ENCODE measurements around the gene GPC6. TPM values are rescaled to one million over a fixed set of nuclear protein-coding genes. Genes with fewer than 3 reads are reported as not detected.
"Not testable (repeated sequence)": the region's sequence is repeated elsewhere in the genome, so short reads cannot be mapped to it uniquely, and the experiment has no call there.

Gene GPC6
- polyA plus RNA-seq, 1 donor: 26.7 TPM

GRCh38 chr13:93206778-93207392 is 19.7 kb upstream of the GPC6 start:
- not testable (repeated sequence) for H3K4me3 ChIP-seq (ENCODE audit: low read length); H3K27me3 ChIP-seq (ENCODE audit: control insufficient read depth, insufficient read depth, low read length); H3K9me3 ChIP-seq (ENCODE audit: control insufficient read depth, low read depth, low read length); DNase-seq; H3K27ac ChIP-seq (ENCODE audit: low read length); H3K36me3 ChIP-seq (ENCODE audit: control insufficient read depth, insufficient read depth, low read length); H3K4me1 ChIP-seq (ENCODE audit: control insufficient read depth, insufficient read depth, low read length)
- WGBS (ENCODE audit: insufficient coverage, low lambda C conversion rate): 60% methylated on average over 2 of the region's 24 CpGs

- Histone ChIP-seq H3K4me1 (ENCODE audit: control insufficient read depth, insufficient read depth, low read length) (no peaks in the 10 kb centered on the region), H3K27ac (ENCODE audit: low read length) (no peak overlapping the region), H3K36me3 (ENCODE audit: control insufficient read depth, insufficient read depth, low read length) (no peaks in the 10 kb centered on the region), H3K9me3 (ENCODE audit: control insufficient read depth, low read depth, low read length) (no peaks in the 10 kb centered on the region), H3K4me3 (ENCODE audit: low read length) (no peak overlapping the region), H3K27me3 (ENCODE audit: control insufficient read depth, insufficient read depth, low read length) (no peaks in the 10 kb centered on the region)
- WGBS (ENCODE audit: insufficient coverage, low lambda C conversion rate): no CpG with 5 or more reads among the region's 1 CpG
- no peak for DNase-seq
Measured at GRCh38 chr13:93216122-93216521, 10.5 kb upstream of the GPC6 start.

GRCh38 chr13:93217721-93218261 is 8.8 kb upstream of the GPC6 start:
- no peaks in the 10 kb centered on the region for H3K27me3 ChIP-seq (ENCODE audit: control insufficient read depth, insufficient read depth, low read length)
- H3K4me1 ChIP-seq (ENCODE audit: control insufficient read depth, insufficient read depth, low read length): no peaks in the 10 kb centered on the region
- no peak for DNase-seq
- no peaks in the 10 kb centered on the region for H3K9me3 ChIP-seq (ENCODE audit: control insufficient read depth, low read depth, low read length)
- no peaks in the 10 kb centered on the region for H3K36me3 ChIP-seq (ENCODE audit: control insufficient read depth, insufficient read depth, low read length)
- H3K27ac ChIP-seq (ENCODE audit: low read length): no peak overlapping the region
- no peak overlapping the region for H3K4me3 ChIP-seq (ENCODE audit: low read length)
- 75% methylated on average over 4 of the region's 6 CpGs for WGBS (ENCODE audit: insufficient coverage, low lambda C conversion rate)

GRCh38 chr13:93218583-93218982 is 8.0 kb upstream of the GPC6 start:
- no peak overlapping the region for H3K4me3 ChIP-seq (ENCODE audit: low read length)
- H3K4me1 ChIP-seq (ENCODE audit: control insufficient read depth, insufficient read depth, low read length): no peaks in the 10 kb centered on the region
- H3K27me3 ChIP-seq (ENCODE audit: control insufficient read depth, insufficient read depth, low read length): no peaks in the 10 kb centered on the region
- H3K36me3 ChIP-seq (ENCODE audit: control insufficient read depth, insufficient read depth, low read length): no peaks in the 10 kb centered on the region
- WGBS (ENCODE audit: insufficient coverage, low lambda C conversion rate): 100% methylated on average over 2 of the region's 3 CpGs
- H3K9me3 ChIP-seq (ENCODE audit: control insufficient read depth, low read depth, low read length): no peaks in the 10 kb centered on the region
- no peak for DNase-seq
- no peak overlapping the region for H3K27ac ChIP-seq (ENCODE audit: low read length)

GRCh38 chr13:93220073-93220472 is 6.5 kb upstream of the GPC6 start:
- no peaks in the 10 kb centered on the region for H3K9me3 ChIP-seq (ENCODE audit: control insufficient read depth, low read depth, low read length)
- peaks cover 2% of the 10 kb centered on the region for H3K4me1 ChIP-seq (ENCODE audit: control insufficient read depth, insufficient read depth, low read length)
- H3K27ac ChIP-seq (ENCODE audit: low read length): no peak overlapping the region
- no peaks in the 10 kb centered on the region for H3K36me3 ChIP-seq (ENCODE audit: control insufficient read depth, insufficient read depth, low read length)
- no peak for DNase-seq
- no peaks in the 10 kb centered on the region for H3K27me3 ChIP-seq (ENCODE audit: control insufficient read depth, insufficient read depth, low read length)
- 67% methylated on average over 1 of the region's 3 CpGs for WGBS (ENCODE audit: insufficient coverage, low lambda C conversion rate)
- no peak overlapping the region for H3K4me3 ChIP-seq (ENCODE audit: low read length)

- no peak for DNase-seq
- no peaks in the 10 kb centered on the region for H3K36me3 ChIP-seq (ENCODE audit: control insufficient read depth, insufficient read depth, low read length)
- WGBS (ENCODE audit: insufficient coverage, low lambda C conversion rate): no CpG with 5 or more reads among the region's 4 CpGs
- H3K4me3 ChIP-seq (ENCODE audit: low read length): no peak overlapping the region
- no peak overlapping the region for H3K27ac ChIP-seq (ENCODE audit: low read length)
- peaks cover 8% of the 10 kb centered on the region for H3K4me1 ChIP-seq (ENCODE audit: control insufficient read depth, insufficient read depth, low read length)
- no peaks in the 10 kb centered on the region for H3K27me3 ChIP-seq (ENCODE audit: control insufficient read depth, insufficient read depth, low read length)
- H3K9me3 ChIP-seq (ENCODE audit: control insufficient read depth, low read depth, low read length): peaks cover 3% of the 10 kb centered on the region
Measured at GRCh38 chr13:93222976-93223375, 3.6 kb upstream of the GPC6 start.

- no peak overlapping the region for H3K4me3 ChIP-seq (ENCODE audit: low read length)
- DNase-seq: peak; percentile 40 to 69
- no peaks in the 10 kb centered on the region for H3K36me3 ChIP-seq (ENCODE audit: control insufficient read depth, insufficient read depth, low read length)
- peaks cover 8% of the 10 kb centered on the region for H3K4me1 ChIP-seq (ENCODE audit: control insufficient read depth, insufficient read depth, low read length)
- H3K27ac ChIP-seq (ENCODE audit: low read length): no peak overlapping the region
- peaks cover 3% of the 10 kb centered on the region for H3K9me3 ChIP-seq (ENCODE audit: control insufficient read depth, low read depth, low read length)
- H3K27me3 ChIP-seq (ENCODE audit: control insufficient read depth, insufficient read depth, low read length): no peaks in the 10 kb centered on the region
- WGBS (ENCODE audit: insufficient coverage, low lambda C conversion rate): no CpG with 5 or more reads among the region's 1 CpG
Measured at GRCh38 chr13:93224535-93224934, 2.1 kb upstream of the GPC6 start.

- Histone ChIP-seq H3K27me3 (ENCODE audit: control insufficient read depth, insufficient read depth, low read length) (no peaks in the 10 kb centered on the region), H3K36me3 (ENCODE audit: control insufficient read depth, insufficient read depth, low read length) (no peaks in the 10 kb centered on the region), H3K9me3 (ENCODE audit: control insufficient read depth, low read depth, low read length) (peaks cover 3% of the 10 kb centered on the region), H3K4me1 (ENCODE audit: control insufficient read depth, insufficient read depth, low read length) (peaks cover 17% of the 10 kb centered on the region), H3K4me3 (ENCODE audit: low read length) (no peak overlapping the region), H3K27ac (ENCODE audit: low read length) (peak overlapping the region; percentile 8)
- WGBS (ENCODE audit: insufficient coverage, low lambda C conversion rate): 86% methylated on average over 1 of the region's 2 CpGs
- DNase-seq: no peak
Measured at GRCh38 chr13:93225610-93226009, 997 bp upstream of the GPC6 start.

- Histone ChIP-seq H3K36me3 (ENCODE audit: control insufficient read depth, insufficient read depth, low read length) (no peaks in the 10 kb centered on the region), H3K27ac (ENCODE audit: low read length) (peak overlapping the region; percentile 96), H3K4me1 (ENCODE audit: control insufficient read depth, insufficient read depth, low read length) (peaks cover 21% of the 10 kb centered on the region), H3K9me3 (ENCODE audit: control insufficient read depth, low read depth, low read length) (peaks cover 3% of the 10 kb centered on the region), H3K4me3 (ENCODE audit: low read length) (peak overlapping the region; percentile 91), H3K27me3 (ENCODE audit: control insufficient read depth, insufficient read depth, low read length) (no peaks in the 10 kb centered on the region)
- DNase-seq: no peak
- 0% methylated on average over 2 of the region's 5 CpGs for WGBS (ENCODE audit: insufficient coverage, low lambda C conversion rate)
Measured at GRCh38 chr13:93226065-93226622, 463 bp upstream of the GPC6 start.

- peak; percentile 35 to 88 for DNase-seq
- WGBS (ENCODE audit: insufficient coverage, low lambda C conversion rate): no CpG with 5 or more reads among the region's 55 CpGs
- Histone ChIP-seq H3K4me3 (ENCODE audit: low read length) (peak overlapping the region; percentile 91), H3K27me3 (ENCODE audit: control insufficient read depth, insufficient read depth, low read length) (no peaks in the 10 kb centered on the region), H3K4me1 (ENCODE audit: control insufficient read depth, insufficient read depth, low read length) (peaks cover 25% of the 10 kb centered on the region), H3K9me3 (ENCODE audit: control insufficient read depth, low read depth, low read length) (peaks cover 3% of the 10 kb centered on the region), H3K36me3 (ENCODE audit: control insufficient read depth, insufficient read depth, low read length) (no peaks in the 10 kb centered on the region), H3K27ac (ENCODE audit: low read length) (peak overlapping the region; percentile 96)
Measured at GRCh38 chr13:93227280-93227877, 772 bp downstream of the GPC6 start.
